Right lobe of liver (tissue), 4 donors: ENCODE measurements around the gene ZIC4.

Source experiments
- POLR2A ChIP-seq: fragments of 450-650 bp; IDR thresholded peaks from one replicate; pipeline ENCODE4 v1.6.1; 2017; ENCODE audit warnings: antibody characterized with exemption, mild to moderate bottlenecking
- TF ChIP-seq, protein P1 (sequence below), 4 donors: fragments of 200-600 bp in 3 of 4; fragments of 450-650 bp in 1 of 4; IDR thresholded peaks; one replicate each; pipeline versions ENCODE4 v1.5.1 to v1.8.0; 2016 to 2022; ENCODE audit warnings: antibody characterized with exemption in 4 of 4, mild to moderate bottlenecking in 2 of 4
- donor health status: DM: no; HTN: no; CAD: no.
- donor health status: DM: no; HTN: no; CAD: no.
- donor health status: DM: no; HTN: yes; CAD: no.

DNA sequence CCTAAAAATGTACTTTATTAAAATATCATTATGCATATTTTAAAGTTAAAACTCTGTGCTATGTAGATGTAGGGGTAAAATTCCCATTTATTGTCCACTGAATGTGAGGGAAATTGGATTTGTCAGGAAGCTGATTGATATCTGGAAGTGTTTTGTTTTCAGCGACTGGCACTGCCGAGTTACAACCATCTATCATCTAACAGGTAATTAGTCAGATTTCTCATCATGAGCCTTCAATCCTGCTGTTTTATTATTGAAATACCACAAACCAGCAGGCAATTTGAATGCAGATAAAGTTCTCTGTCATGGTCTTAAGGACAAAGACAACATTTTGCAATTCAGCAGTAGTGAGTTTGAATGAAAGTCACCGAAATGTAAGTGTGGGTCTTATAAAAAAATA lies 43.3 kb upstream of the ZIC4 start:
- TF ChIP-seq, protein P1, sequence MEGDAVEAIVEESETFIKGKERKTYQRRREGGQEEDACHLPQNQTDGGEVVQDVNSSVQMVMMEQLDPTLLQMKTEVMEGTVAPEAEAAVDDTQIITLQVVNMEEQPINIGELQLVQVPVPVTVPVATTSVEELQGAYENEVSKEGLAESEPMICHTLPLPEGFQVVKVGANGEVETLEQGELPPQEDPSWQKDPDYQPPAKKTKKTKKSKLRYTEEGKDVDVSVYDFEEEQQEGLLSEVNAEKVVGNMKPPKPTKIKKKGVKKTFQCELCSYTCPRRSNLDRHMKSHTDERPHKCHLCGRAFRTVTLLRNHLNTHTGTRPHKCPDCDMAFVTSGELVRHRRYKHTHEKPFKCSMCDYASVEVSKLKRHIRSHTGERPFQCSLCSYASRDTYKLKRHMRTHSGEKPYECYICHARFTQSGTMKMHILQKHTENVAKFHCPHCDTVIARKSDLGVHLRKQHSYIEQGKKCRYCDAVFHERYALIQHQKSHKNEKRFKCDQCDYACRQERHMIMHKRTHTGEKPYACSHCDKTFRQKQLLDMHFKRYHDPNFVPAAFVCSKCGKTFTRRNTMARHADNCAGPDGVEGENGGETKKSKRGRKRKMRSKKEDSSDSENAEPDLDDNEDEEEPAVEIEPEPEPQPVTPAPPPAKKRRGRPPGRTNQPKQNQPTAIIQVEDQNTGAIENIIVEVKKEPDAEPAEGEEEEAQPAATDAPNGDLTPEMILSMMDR (IDR thresholded peaks at IDR 0.05) = no peak
- no peak for TF ChIP-seq POLR2A
